A673 (cell line): Measurements from ENCODE around the gene CNNM3.

Source experiments
- CTCF ChIP-seq: fragments of 300-800, 200-600 bp; sonication (generic); conservative IDR thresholded peaks from 2 replicates; pipeline ENCODE4 v1.5.1; 2017; ENCODE audit warnings: low read depth, mild to moderate bottlenecking, antibody characterized with exemption, low read length, moderate library complexity, mixed read lengths
- EZH2 ChIP-seq: fragments of 200-600 bp; sonication (generic); IDR thresholded peaks from 2 replicates; pipeline ENCODE4 v1.6.1; 2017; ENCODE audit warnings: borderline replicate concordance, low read depth, mild to moderate bottlenecking, mixed read lengths, antibody characterized with exemption, low read length; ENCODE audit not compliant: poor library complexity, severe bottlenecking

GRCh38 chr2:96866586-96866985 lies 50.5 kb downstream of the CNNM3 start:
- TF ChIP-seq CTCF (no peak), EZH2 (no peak)
